Measurements from ENCODE around the gene LRRN4. TPM values are rescaled to one million over a fixed set of nuclear protein-coding genes. Genes with fewer than 3 reads are reported as not detected.

LRRN4 gene
- total and polyA plus RNA-seq, 2 of the 4 experiments (the other 2 are of a cell fraction): under 0.01 to 0.19 TPM

DNA sequence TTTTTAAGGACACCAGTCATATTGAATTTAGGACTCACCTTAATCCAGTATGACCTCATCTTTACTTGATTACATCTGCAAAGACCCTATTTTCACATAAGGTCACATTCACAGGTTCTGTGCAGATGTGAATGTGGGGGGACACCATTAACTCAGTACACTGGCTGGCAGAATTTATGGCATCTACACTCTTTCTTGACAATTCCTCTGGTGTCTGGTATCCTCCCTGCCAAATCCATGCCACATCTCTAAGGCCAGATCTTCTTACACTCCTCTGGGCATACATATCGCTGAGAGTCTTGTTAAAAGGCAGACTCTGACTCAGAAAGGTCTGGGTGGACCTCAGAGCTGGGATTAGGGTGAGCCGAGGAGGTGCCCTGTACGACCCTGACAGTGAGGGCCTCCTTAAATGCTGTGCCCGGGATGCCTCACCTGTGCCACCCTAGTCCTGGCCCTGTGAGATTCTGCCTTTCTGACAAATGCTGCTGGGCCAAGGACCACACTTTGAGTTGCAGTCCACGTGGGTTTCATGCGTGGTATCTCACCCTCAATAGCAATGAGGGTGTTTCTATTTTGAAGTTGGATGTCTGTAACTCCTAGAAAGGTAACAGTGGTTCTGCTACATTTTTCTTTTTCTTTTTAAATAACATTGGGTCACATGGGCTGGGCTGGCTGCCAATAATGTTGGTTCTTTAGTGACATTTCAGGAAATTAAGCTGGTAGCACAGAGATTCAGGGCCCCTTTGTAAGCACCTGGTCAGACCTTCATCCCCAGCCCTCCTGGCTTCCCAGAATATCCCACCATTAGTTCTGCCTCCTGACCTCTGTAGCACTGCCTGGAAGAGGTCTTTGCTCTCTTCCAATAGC is 17.2 kb upstream of the LRRN4 start:
- ATAC-seq (ENCODE audit: low read depth) (no peak), DNase-seq (no peak)
- TF ChIP-seq RAD21 (IDR thresholded peaks at IDR 0.05; ENCODE audit: low read length) (no peak), NFE2L2 (IDR thresholded peaks at IDR 0.05; ENCODE audit: low read depth, low read length) (no peak)
- TF ChIP-seq, protein P1, sequence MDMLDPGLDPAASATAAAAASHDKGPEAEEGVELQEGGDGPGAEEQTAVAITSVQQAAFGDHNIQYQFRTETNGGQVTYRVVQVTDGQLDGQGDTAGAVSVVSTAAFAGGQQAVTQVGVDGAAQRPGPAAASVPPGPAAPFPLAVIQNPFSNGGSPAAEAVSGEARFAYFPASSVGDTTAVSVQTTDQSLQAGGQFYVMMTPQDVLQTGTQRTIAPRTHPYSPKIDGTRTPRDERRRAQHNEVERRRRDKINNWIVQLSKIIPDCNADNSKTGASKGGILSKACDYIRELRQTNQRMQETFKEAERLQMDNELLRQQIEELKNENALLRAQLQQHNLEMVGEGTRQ (IDR thresholded peaks at IDR 0.05; ENCODE audit: low read depth, low read length): no peak
- CTCF ChIA-PET: no interaction called here
- in situ Hi-C loops (cut with MboI; ENCODE audit: low sequenced_read_pairs): no loop called here
- no peaks in the 10 kb centered on the region for H3K9me3 ChIP-seq (ENCODE audit: control insufficient read depth, insufficient read depth, low read length)
- H3K27me3 ChIP-seq (ENCODE audit: control insufficient read depth, insufficient read depth, low read length): peaks cover 3% of the 10 kb centered on the region; the same call in 1 of the 2 replicates
- no peak overlapping the region for H3K9ac ChIP-seq (ENCODE audit: low read depth, low read length)
- H2BK120ac ChIP-seq (ENCODE audit: low read depth, low read length): no peak overlapping the region
- H4K8ac ChIP-seq (ENCODE audit: low read depth in 2 of 2, low read length in 2 of 2): no peak overlapping the region
- H4K5ac ChIP-seq (ENCODE audit: low read depth, low read length): no peak overlapping the region
- no peaks in the 10 kb centered on the region for H3K4me1 ChIP-seq (ENCODE audit: control insufficient read depth, insufficient read depth, low read length)
- no peak overlapping the region for H3K4ac ChIP-seq (ENCODE audit: low read depth, low read length)
- H3K27ac ChIP-seq (ENCODE audit: insufficient read depth, low read length): no peak overlapping the region
- H4K20me1 ChIP-seq (ENCODE audit: insufficient read depth, low read length): no peaks in the 10 kb centered on the region
- intact Hi-C loops (cut with micrococcal nuclease): no loop called here
- H4K91ac ChIP-seq (ENCODE audit: insufficient read depth, low read depth, low read length): no peak overlapping the region
- H2BK5ac ChIP-seq (ENCODE audit: low read depth, low read length, poor library complexity, severe bottlenecking): no peak overlapping the region
- no peak overlapping the region for H2BK20ac ChIP-seq (ENCODE audit: low read depth, low read length)
- H2BK15ac ChIP-seq (ENCODE audit: low read depth, low read length): no peak overlapping the region
- no peak overlapping the region for H2AK5ac ChIP-seq (ENCODE audit: low read depth, low read length)
- H3K18ac ChIP-seq (ENCODE audit: low read depth, low read length): no peak overlapping the region
- no peak overlapping the region for H3K56ac ChIP-seq (ENCODE audit: extremely low read depth, insufficient read depth, low read length)
- dilution Hi-C loops (cut with HindIII; ENCODE audit: low sequenced_read_pairs, unreplicated experiment): no loop called here
- no peak overlapping the region for H3K23ac ChIP-seq (ENCODE audit: low read depth, low read length)
- H2AK9ac ChIP-seq (replicated peaks; ENCODE audit: low read depth, low read length, poor library complexity): no peak overlapping the region
- WGBS, 2 experiments (ENCODE audit: extremely low coverage in 2 of 2, insufficient read length in 1 of 2): 58% methylated on average over 3 of the region's 6 CpGs; no CpG with 5 or more reads in 1 of the 2 experiments
- H3K79me1 ChIP-seq (ENCODE audit: low read depth in 1 of 2, low read length in 2 of 2): no peaks in the 10 kb centered on the region
- POLR2A ChIA-PET (ENCODE audit: unreplicated experiment): no interaction called here
- no peaks in the 10 kb centered on the region for H3K36me3 ChIP-seq (ENCODE audit: control insufficient read depth, insufficient read depth, low read length)
- H3K9me1 ChIP-seq (ENCODE audit: insufficient read depth, low read length): no peaks in the 10 kb centered on the region
- H3K4me2 ChIP-seq (ENCODE audit: low read depth, low read length): no peak overlapping the region
- H2AFZ ChIP-seq (replicated peaks; ENCODE audit: low read length, poor library complexity): no peak overlapping the region
- H3K4me3 ChIP-seq (ENCODE audit: insufficient read depth, low read depth, low read length): no peak overlapping the region
- no peak overlapping the region for H3K14ac ChIP-seq (replicated peaks; ENCODE audit: low read depth, low read length)
- BruUV-seq (replicated peaks): no TSS peak

Measured in IMR-90 (cell line).